Gastroesophageal sphincter (tissue), 4 donors: ENCODE data around the gene RIMBP2. TPM values are rescaled to one million over a fixed set of nuclear protein-coding genes. Genes with fewer than 3 reads are reported as not detected.
A peak's percentile ranks its signal among the peaks of the same experiment; 100 is the strongest.

Source experiments
- ATAC-seq: fragments of 150-250 bp; one replicate; pipeline ENCODE4 v1.9.1; 2016; ENCODE audit warnings: mild to moderate bottlenecking, moderate library complexity
- H3K27ac ChIP-seq, 4 donors: fragments of 200-600 bp; sonication (generic) in 3 of 4; 1 replicate in 3 of 4; 2 replicates in 1 of 4; pipeline ENCODE4 v1.5.1; 2016 to 2019
- H3K27me3 ChIP-seq: fragments of 200-600 bp; sonication (generic); one replicate; pipeline ENCODE4 v1.5.1; 2019
- H3K36me3 ChIP-seq, 2 donors: fragments of 200-600 bp; sonication (generic); one replicate each; pipeline ENCODE4 v1.5.1; 2019; ENCODE audit warnings: control low read depth in 1 of 2
- H3K4me1 ChIP-seq, 3 donors: fragments of 200-600 bp; sonication (generic); 1 replicate in 2 of 3; 2 replicates in 1 of 3; pipeline ENCODE4 v1.5.1; 2016 to 2019; ENCODE audit warnings: control low read depth in 2 of 3
- H3K4me3 ChIP-seq, 2 donors: fragments of 200-600 bp; sonication (generic); one replicate each; pipeline ENCODE4 v1.5.1; 2019; ENCODE audit warnings: mild to moderate bottlenecking in 1 of 2, moderate library complexity in 1 of 2
- H3K9me3 ChIP-seq, 3 donors: fragments of 200-600 bp; sonication (generic); one replicate each; pipeline ENCODE4 v1.5.1; 2017 to 2019; ENCODE audit warnings: control low read depth in 2 of 3
- EP300 ChIP-seq: sonication (generic); formaldehyde crosslinking; IDR thresholded peaks from one replicate; pipeline ENCODE4 v1.6.1; 2017; ENCODE audit warnings: antibody characterized with exemption, mild to moderate bottlenecking
- POLR2A ChIP-seq, 2 donors: fragments of 450-650 bp; IDR thresholded peaks; one replicate each; pipeline ENCODE4 v1.6.1; 2017; ENCODE audit warnings: antibody characterized with exemption in 2 of 2, mild to moderate bottlenecking in 2 of 2, moderate library complexity in 1 of 2
- POLR2AphosphoS5 ChIP-seq: sonication (generic); formaldehyde crosslinking; IDR thresholded peaks from one replicate; pipeline ENCODE4 v1.6.1; 2017; ENCODE audit warnings: antibody characterized with exemption
- WGBS, 2 donors: methylation state at CpG; one replicate each; pipeline ENCODE4 v1.1.5; 2018; ENCODE audit warnings: low coverage in 1 of 2; 5-methylcytosine and 5-hydroxymethylcytosine counted together
- total RNA-seq, 4 donors: library from RNA; depleted of rRNA; stranded (reverse); fragments of >200 nt; gene quantifications; one replicate each; pipeline ENCODE4 v1.1.0, GENCODE V29; 2016
- TF ChIP-seq, protein P1 (sequence below), 4 experiments: fragments of 200-600 bp in 2 of 4; fragments of 450-650 bp in 2 of 4; sonication (generic) in 1 of 4; IDR thresholded peaks; one replicate each; pipeline ENCODE4 v1.5.1; 2017 to 2019; ENCODE audit warnings: antibody characterized with exemption in 4 of 4, mild to moderate bottlenecking in 2 of 4, moderate library complexity in 2 of 4

Gene RIMBP2
- total RNA-seq, 4 donors from 2014 or later = 0.42 to 1.1 (median 0.60) TPM

DNA sequence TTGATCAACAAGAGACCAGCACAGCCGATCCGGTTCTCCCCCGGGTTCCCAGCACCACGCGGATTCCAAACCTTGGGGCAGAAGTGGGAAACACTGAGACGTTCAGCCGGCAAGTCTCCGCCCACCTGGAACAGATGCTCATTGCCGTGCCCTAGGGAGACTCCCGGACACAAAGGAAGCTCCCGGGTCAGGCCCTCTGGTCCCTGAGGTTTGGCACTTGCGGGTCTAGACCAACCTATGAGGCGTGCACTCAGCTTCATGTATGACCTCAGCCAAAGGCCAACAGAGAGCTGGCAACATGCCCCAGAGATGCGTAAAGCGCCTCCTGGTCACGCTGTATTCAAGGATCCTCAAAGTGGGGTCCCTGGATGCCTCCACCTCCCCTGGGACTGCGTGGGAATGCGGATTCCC lies 2.5 kb downstream of the RIMBP2 start:
- peaks cover 0 to 6% (median 0%) of the 10 kb centered on the region in 3 donors for H3K9me3 ChIP-seq
- peak overlapping the region in 1 of 2 donors; percentile 46 for H3K4me3 ChIP-seq
- peaks cover 0 to 38% (median 16%) of the 10 kb centered on the region in 3 donors for H3K4me1 ChIP-seq
- no peak overlapping the region for H3K27ac ChIP-seq
- 16 to 34% methylated on average over 5 to 8 of the region's 18 CpGs for WGBS, 2 donors
- peaks cover 71% of the 10 kb centered on the region for H3K27me3 ChIP-seq
- no peak for TF ChIP-seq POLR2AphosphoS5
- TF ChIP-seq, protein P1, sequence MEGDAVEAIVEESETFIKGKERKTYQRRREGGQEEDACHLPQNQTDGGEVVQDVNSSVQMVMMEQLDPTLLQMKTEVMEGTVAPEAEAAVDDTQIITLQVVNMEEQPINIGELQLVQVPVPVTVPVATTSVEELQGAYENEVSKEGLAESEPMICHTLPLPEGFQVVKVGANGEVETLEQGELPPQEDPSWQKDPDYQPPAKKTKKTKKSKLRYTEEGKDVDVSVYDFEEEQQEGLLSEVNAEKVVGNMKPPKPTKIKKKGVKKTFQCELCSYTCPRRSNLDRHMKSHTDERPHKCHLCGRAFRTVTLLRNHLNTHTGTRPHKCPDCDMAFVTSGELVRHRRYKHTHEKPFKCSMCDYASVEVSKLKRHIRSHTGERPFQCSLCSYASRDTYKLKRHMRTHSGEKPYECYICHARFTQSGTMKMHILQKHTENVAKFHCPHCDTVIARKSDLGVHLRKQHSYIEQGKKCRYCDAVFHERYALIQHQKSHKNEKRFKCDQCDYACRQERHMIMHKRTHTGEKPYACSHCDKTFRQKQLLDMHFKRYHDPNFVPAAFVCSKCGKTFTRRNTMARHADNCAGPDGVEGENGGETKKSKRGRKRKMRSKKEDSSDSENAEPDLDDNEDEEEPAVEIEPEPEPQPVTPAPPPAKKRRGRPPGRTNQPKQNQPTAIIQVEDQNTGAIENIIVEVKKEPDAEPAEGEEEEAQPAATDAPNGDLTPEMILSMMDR (IDR thresholded peaks at IDR 0.05) = no peak
- no peaks in the 10 kb centered on the region for H3K36me3 ChIP-seq
- ATAC-seq = no peak

DNA sequence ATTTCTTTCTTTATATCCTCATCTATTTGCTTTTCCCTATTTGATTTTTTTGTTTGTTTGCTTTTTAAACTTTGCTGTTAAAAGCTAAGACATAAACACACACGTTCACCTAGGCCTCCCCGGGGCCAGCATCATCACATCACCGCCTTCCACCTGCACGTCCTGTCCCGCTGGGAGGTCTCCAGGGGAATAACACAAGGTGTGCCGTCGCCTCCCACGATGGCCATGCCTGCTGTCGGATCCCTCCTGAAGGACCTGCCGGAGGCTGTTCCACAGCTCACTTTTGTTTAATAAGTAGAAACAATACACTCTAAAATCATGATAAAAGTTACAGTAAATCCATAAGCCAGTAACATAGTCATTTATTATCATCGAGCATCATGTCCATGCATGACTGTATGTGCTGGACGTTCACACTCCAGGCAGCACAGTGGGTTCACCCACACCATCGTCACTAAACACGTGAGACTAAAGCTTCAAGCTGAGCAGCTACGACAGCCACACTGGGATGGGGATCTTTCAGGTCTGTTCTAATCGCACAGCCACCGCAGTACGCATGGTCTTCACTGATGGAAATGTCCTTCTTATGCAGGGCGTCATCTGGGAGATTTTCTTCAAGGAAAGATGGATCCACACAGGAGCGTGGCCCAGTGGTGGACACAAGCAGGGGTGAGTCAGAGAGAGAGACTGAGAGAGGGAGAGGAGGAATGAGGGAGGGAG lies 3.6 kb downstream of the RIMBP2 start:
- TF ChIP-seq, protein P1 (IDR thresholded peaks at IDR 0.05) = no peak
- TF ChIP-seq POLR2AphosphoS5 = no peak
- TF ChIP-seq EP300 = no peak
- no peak for TF ChIP-seq POLR2A (IDR thresholded peaks at IDR 0.05)
- 50 to 83% methylated on average over 2 to 10 of the region's 20 CpGs for WGBS, 2 donors
- no peak for ATAC-seq

DNA sequence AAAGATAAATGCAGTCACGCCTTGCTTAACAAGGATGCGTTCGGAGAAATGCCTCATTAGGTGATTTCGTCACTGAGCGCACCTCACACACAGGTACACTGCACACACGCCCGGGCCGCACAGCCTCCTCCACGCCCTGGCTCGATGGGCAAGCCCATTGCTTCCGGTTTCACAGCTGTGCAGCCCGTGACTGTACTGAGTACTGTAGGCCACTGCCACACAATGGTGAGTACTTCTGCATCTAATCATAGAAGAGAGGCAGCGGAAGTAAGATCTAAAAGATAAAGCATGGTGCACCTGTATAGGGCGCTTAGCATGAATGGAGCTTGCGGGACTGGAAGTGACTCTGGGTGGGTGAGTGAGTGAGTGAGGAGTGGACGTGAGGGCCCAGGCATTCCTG lies 4.3 kb downstream of the RIMBP2 start:
- ATAC-seq = no peak
- Histone ChIP-seq H3K4me1 (peaks cover 0 to 34% (median 16%) of the 10 kb centered on the region in 3 donors), H3K9me3 (no peaks in the 10 kb centered on the region), H3K4me3 (no peak overlapping the region), H3K27ac (no peak overlapping the region), H3K27me3 (peaks cover 65% of the 10 kb centered on the region), H3K36me3 (no peaks in the 10 kb centered on the region)
- TF ChIP-seq POLR2AphosphoS5 = no peak
- no peak for TF ChIP-seq POLR2A (IDR thresholded peaks at IDR 0.05)
- TF ChIP-seq, protein P1 (IDR thresholded peaks at IDR 0.05) = no peak
- no peak for TF ChIP-seq EP300
- 90 to 100% methylated on average over 3 to 10 of the region's 16 CpGs for WGBS, 2 donors

More for the DNA sequence above, 3.6 kb downstream of the RIMBP2 start:
- H3K27me3 ChIP-seq = peaks cover 65% of the 10 kb centered on the region
- no peaks in the 10 kb centered on the region for H3K36me3 ChIP-seq
- H3K4me3 ChIP-seq = no peak overlapping the region
- no peak overlapping the region for H3K27ac ChIP-seq
- peaks cover 0 to 38% (median 16%) of the 10 kb centered on the region in 3 donors for H3K4me1 ChIP-seq
- H3K9me3 ChIP-seq = peaks cover 0 to under 1% (median 0%) of the 10 kb centered on the region in 3 donors

DNA sequence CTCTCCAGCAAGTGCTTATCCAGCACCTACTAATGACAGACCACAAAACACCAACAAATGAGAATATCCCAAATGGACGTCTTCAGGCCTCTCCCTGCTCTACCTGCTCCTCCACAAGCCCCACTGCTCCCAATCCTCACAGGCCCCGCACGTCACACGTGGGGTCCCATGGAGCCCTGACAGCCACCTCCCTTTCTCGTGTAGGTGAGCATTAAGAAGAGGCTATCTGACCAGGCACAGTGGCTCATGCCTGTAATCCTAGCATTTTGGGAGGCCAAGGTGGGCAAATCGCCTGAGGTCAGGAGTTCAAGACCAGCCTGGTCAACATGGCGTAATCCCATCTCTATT lies 5.4 kb downstream of the RIMBP2 start:
- ATAC-seq = no peak
- TF ChIP-seq POLR2A (IDR thresholded peaks at IDR 0.05) = no peak
- no peak for TF ChIP-seq POLR2AphosphoS5
- TF ChIP-seq, protein P1 (IDR thresholded peaks at IDR 0.05) = no peak
- TF ChIP-seq EP300 = no peak
- Histone ChIP-seq H3K4me1 (peaks cover 0 to 23% (median 16%) of the 10 kb centered on the region in 3 donors), H3K9me3 (no peaks in the 10 kb centered on the region), H3K27me3 (peaks cover 55% of the 10 kb centered on the region), H3K27ac (no peak overlapping the region), H3K36me3 (no peaks in the 10 kb centered on the region), H3K4me3 (no peak overlapping the region)
- WGBS, 2 donors = 88 to 90% methylated on average over 4 to 5 of the region's 7 CpGs
